ENCODE results near the gene USP21. TPM values are rescaled to one million over a fixed set of nuclear protein-coding genes. Genes with fewer than 3 reads are reported as not detected.

The USP21 gene
- total RNA-seq, 2 experiments from 2014 or later, result 44.4 to 45.6 TPM

DNA sequence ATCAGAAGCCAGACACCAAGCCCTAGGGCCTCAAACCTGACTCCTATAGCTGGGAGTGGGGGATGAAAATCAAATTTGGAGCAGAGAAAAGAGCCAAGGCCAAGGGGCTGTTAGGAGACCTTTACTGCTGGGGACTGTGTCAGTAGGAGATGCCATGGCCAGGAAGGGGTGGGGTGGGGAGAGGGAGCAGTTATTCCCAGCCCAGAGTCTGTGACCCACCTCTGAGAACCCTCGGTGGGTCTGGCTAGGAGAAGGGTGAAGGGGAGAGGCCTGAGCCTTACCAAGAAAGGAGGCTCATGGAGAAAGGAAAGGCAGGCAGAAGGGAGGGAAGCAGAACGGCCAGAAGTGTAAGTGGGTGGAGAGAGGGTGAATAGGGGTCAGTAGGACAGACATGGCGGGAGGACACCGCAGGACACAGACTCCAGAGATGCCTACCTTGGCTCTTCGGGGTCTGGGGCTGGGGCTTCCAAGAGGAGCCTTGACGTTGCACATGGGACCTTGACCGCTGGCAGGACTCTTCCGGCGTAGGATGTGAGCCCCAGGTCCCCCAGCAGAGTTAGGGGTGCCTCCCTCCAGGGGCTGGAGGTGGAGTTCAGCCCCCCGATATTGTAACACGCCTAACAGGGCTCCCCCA lies 38.4 kb downstream of the USP21 start:
- DNase-seq, result no peak
- Histone ChIP-seq H3K4me1 (ENCODE audit: insufficient read depth, low read length) (peaks cover 61% of the 10 kb centered on the region), H3K27me3 (ENCODE audit: control insufficient read depth in 1 of 2, insufficient read depth in 2 of 2, low read length in 2 of 2) (no peaks in the 10 kb centered on the region), H3K4me3 (ENCODE audit: low read length) (no peak overlapping the region), H3K27ac (ENCODE audit: low read depth in 1 of 2, low read length in 2 of 2) (no peak overlapping the region), H3K9me3 (ENCODE audit: control insufficient read depth in 1 of 2, insufficient read depth in 1 of 2, low read length in 2 of 2) (no peaks in the 10 kb centered on the region), H3K36me3 (ENCODE audit: insufficient read depth, low read length) (no peaks in the 10 kb centered on the region)
- POLR2A ChIA-PET, result interaction anchor here (0.7 kb wide), 1 partner anchor 108 kb away, joined by 3 read pairs; no protein-coding TSS in a partner anchor
- Mint-ChIP-seq H3K27ac (peak overlapping the region; percentile 20), H3K4me1 (ENCODE audit: low read depth) (peaks cover 41% of the 10 kb centered on the region), H3K9me3 (no peaks in the 10 kb centered on the region), H3K27me3 (no peaks in the 10 kb centered on the region), H3K36me3 (ENCODE audit: low read depth) (peaks cover 8% of the 10 kb centered on the region), H3K4me3 (no peak overlapping the region)
- CTCF ChIA-PET, result no interaction called here
- intact Hi-C loops (cut with DNase I, micrococcal nuclease), result loop anchor here in 1 of 2 experiments (2.0 kb wide), 1 partner anchor 29 kb away; no protein-coding TSS in a partner anchor
- no peak for ATAC-seq (ENCODE audit: poor library complexity)
- TF ChIP-seq, protein P1, sequence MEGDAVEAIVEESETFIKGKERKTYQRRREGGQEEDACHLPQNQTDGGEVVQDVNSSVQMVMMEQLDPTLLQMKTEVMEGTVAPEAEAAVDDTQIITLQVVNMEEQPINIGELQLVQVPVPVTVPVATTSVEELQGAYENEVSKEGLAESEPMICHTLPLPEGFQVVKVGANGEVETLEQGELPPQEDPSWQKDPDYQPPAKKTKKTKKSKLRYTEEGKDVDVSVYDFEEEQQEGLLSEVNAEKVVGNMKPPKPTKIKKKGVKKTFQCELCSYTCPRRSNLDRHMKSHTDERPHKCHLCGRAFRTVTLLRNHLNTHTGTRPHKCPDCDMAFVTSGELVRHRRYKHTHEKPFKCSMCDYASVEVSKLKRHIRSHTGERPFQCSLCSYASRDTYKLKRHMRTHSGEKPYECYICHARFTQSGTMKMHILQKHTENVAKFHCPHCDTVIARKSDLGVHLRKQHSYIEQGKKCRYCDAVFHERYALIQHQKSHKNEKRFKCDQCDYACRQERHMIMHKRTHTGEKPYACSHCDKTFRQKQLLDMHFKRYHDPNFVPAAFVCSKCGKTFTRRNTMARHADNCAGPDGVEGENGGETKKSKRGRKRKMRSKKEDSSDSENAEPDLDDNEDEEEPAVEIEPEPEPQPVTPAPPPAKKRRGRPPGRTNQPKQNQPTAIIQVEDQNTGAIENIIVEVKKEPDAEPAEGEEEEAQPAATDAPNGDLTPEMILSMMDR (IDR thresholded peaks at IDR 0.05), result no peak

DNA sequence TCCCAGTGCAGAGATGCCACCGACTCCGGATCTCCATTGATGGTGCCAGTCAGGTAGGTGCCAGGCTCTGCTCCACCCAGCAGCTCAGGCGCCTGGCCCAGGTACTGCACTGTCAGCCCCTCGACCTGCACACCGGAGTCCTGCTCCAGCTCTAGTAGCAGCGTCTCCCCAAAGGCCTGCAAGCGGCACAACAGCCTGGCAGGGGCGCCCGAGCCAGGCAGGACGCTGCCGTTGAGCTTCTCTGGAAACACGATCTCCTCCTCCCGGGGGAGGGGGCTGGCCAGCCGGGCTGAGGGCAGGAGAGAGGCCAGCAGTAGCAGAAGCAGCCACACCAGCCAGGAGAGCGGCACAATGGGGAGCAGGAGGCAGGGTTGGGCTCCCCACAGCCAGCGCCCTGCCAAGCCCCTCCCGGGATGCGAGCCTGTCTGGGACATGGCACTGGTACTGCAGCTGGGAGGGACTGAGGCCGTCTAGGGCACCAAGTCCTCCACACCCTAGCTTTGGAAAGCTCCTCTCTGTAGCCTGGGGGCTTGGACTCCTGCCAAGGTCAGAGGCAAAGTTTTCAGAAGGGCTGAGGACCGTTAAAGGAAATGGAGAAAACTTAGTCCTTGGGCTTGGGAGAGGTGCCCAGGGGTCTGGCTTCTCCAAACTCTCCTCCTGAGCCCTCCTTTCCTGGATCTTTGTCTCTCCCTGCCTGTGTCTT lies 39.0 kb downstream of the USP21 start:
- Histone ChIP-seq H3K4me3 (ENCODE audit: low read length) (no peak overlapping the region), H3K27ac (ENCODE audit: low read depth in 1 of 2, low read length in 2 of 2) (no peak overlapping the region), H3K36me3 (ENCODE audit: insufficient read depth, low read length) (peaks cover 1% of the 10 kb centered on the region), H3K4me1 (ENCODE audit: insufficient read depth, low read length) (peaks cover 61% of the 10 kb centered on the region), H3K9me3 (ENCODE audit: control insufficient read depth in 1 of 2, insufficient read depth in 1 of 2, low read length in 2 of 2) (no peaks in the 10 kb centered on the region), H3K27me3 (ENCODE audit: control insufficient read depth in 1 of 2, insufficient read depth in 2 of 2, low read length in 2 of 2) (no peaks in the 10 kb centered on the region)
- H3K4me1 Mint-ChIP-seq (ENCODE audit: low read depth), result peaks cover 43% of the 10 kb centered on the region
- no peak for ATAC-seq (ENCODE audit: poor library complexity)
- no peak overlapping the region for H3K27ac Mint-ChIP-seq
- no peaks in the 10 kb centered on the region for H3K9me3 Mint-ChIP-seq
- H3K27me3 Mint-ChIP-seq, result no peaks in the 10 kb centered on the region
- ChIA-PET CTCF (no interaction called here), POLR2A (interaction anchor here (1.7 kb wide), 1 partner anchor 16 kb away, joined by 7 read pairs; no protein-coding TSS in a partner anchor)
- H3K4me3 Mint-ChIP-seq, result no peak overlapping the region
- TF ChIP-seq, protein P1 (IDR thresholded peaks at IDR 0.05), result no peak
- intact Hi-C loops (cut with DNase I, micrococcal nuclease), result loop anchor here in 1 of 2 experiments (2.0 kb wide), 1 partner anchor 30 kb away; no protein-coding TSS in a partner anchor
- DNase-seq, result no peak
- peaks cover 10% of the 10 kb centered on the region for H3K36me3 Mint-ChIP-seq (ENCODE audit: low read depth)

DNA sequence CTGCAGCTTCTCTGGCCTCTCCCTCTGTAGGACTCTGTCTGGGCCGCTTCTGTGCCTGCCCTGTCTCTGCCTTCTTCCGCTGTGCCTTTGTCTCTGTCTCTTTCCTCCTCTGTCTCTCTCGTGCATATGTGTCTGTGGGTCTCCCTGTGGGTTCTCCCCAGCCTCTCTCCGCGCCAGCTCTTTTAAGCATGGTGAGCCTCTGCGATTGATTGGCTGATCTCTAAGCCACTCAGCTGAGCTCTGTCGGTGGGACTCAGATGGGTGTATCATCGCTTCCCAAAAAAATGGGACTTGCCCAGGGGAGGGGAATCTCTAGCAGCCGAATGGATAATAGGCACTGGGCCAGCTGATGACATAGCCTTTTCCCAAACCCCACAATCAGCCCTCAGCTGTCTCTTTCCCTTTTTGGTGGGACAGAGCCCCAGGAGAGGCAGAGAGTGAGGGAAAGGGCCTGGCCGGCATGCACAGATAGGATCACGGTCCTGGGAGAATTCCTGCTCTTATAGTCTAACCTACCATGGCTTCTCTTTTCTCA lies 39.7 kb downstream of the USP21 start, which contains the start of gene ADAMTS4:
Gene ADAMTS4, minus strand, starts transcription at position 158 of the 535 bp plus-strand sequence. CDS start 427 bp downstream, outside the sequence.
- peak within 1 kb of the TSS; percentile 95 for H3K27ac Mint-ChIP-seq
- H3K27me3 Mint-ChIP-seq, result no peaks in the 10 kb centered on the region
- H3K4me1 Mint-ChIP-seq (ENCODE audit: low read depth), result peaks cover 50% of the 10 kb centered on the region
- Histone ChIP-seq H3K9me3 (ENCODE audit: control insufficient read depth in 1 of 2, insufficient read depth in 1 of 2, low read length in 2 of 2) (no peaks in the 10 kb centered on the region), H3K27ac (ENCODE audit: low read depth in 1 of 2, low read length in 2 of 2) (peak within 1 kb of the TSS in 1 of 2 donors; percentile 86), H3K4me1 (ENCODE audit: insufficient read depth, low read length) (peaks cover 63% of the 10 kb centered on the region), H3K36me3 (ENCODE audit: insufficient read depth, low read length) (peaks cover 7% of the 10 kb centered on the region), H3K4me3 (ENCODE audit: low read length) (no peak within 1 kb of the TSS), H3K27me3 (ENCODE audit: control insufficient read depth in 1 of 2, insufficient read depth in 2 of 2, low read length in 2 of 2) (no peaks in the 10 kb centered on the region)
- H3K36me3 Mint-ChIP-seq (ENCODE audit: low read depth), result peaks cover 14% of the 10 kb centered on the region
- TF ChIP-seq, protein P1 (IDR thresholded peaks at IDR 0.05), result no peak
- DNase-seq (peak in 1 of 14 experiments; percentile 5), ATAC-seq (ENCODE audit: poor library complexity) (no peak)
- H3K9me3 Mint-ChIP-seq, result no peaks in the 10 kb centered on the region
- intact Hi-C loops (cut with DNase I, micrococcal nuclease), result loop anchor here in 1 of 2 experiments (2.0 kb wide), 1 partner anchor 30 kb away; no protein-coding TSS in a partner anchor
- CTCF ChIA-PET, result no interaction called here
- POLR2A ChIA-PET, result interaction anchor here (1.7 kb wide), 1 partner anchor 17 kb away, joined by 7 read pairs; no protein-coding TSS in a partner anchor
- H3K4me3 Mint-ChIP-seq, result peak within 1 kb of the TSS; percentile 70

Data from CD4-positive, alpha-beta T cell (primary cell).